ENCODE measurements around the gene YES1.

YES1 gene

GRCh38 chr18:811892-812375 is at the start of gene YES1:
Gene YES1, minus strand, starts transcription at chr18:812242. Its CDS starts 55,415 bp downstream, at chr18:756827.
- DNase-seq: no peak

DNA sequence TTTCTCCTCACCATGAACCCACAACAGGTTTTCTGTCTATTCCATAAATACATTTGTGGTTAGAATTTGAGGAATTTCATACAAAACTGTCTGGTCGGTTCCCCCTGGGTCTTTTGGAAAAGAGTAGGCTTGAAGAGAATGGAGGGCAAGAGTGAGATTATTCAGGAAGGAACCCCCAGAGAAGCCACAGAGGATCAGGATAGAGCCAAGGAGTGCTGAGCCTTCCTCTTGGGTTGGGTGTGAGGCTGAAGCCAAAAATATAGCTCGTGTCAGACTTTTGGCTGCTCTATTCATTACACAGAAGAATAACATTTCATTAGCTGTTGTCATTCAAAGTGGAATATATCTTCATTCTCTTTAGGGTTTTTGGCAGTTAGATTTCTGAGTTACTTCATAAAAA is 45.9 kb upstream of the YES1 start:
- no peak for DNase-seq

- no peak for DNase-seq
Measured at GRCh38 chr18:853471-853870, 41.4 kb upstream of the YES1 start.

- DNase-seq: no peak
Measured at GRCh38 chr18:850960-851359, 38.9 kb upstream of the YES1 start.

GRCh38 chr18:849021-849420 is 37.0 kb upstream of the YES1 start:
- no peak for DNase-seq

DNA sequence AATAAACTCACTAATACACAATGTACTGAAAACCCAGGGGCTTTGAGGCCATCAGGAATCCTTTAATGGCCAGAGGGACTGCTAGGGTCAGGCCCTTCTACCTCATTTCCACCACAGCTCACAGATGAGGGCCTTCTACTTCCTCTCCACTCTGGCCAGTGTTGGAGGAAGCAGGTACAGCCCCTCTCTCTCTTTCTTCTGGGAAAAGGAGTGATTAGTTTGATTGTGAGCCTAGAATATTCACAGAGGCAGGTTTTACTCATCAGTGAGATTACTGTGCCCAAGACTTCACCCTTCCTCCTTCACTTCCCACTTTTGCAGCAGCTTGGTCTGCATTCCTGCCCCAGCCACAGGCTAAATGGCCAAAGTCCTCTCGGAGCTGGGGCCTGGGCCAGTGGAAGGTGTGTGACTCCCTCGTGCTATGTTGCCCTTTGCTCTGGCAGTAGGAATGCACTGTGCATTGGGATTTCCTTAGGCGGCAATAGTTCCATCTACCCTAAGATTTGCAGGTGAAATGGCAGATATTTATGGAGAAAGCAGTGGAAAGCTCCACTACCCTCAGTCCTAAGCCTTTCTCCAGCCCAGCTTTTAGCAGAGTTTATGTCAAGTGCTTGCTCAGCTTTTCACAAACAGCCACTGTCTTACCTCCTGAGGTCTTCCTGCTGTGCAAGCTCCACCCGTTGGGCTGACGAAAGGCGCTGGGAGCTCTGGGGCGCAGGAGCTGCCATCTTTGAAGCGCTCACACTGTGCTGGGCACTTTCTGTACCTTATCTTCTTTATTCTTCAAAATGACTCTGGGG is 36.2 kb upstream of the YES1 start:
- DNase-seq: no peak

DNA sequence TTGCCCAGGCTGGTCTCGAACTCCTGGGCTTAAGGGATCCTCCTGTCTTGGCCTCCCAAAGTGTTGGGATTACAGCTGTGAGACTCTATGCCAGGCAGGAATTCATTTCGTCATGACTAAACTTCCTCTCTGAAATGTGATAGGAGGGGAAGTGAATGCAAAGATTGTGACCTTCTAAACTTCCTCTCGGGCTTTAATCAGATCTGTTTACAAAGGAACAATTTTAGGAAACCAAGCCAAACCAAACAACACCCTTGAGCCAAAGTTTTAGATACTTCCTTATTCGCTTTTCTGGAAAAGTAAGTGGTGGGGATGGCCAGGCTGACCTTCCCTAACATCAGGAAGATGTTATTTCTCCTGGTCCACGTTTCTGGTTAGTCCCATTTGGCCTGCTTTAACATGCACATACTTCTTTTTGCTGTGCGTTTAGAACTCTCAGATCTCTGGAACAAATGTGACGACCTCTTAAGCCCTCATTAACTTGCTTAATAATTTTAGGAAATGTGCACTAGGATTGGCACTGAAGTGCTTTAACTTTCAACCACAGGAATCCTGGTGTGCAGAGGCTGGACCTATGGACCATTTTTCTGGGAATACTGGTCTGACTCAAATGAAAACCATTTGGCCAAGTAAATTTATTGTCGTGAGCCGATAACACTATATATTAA is 33.2 kb upstream of the YES1 start:
- DNase-seq: no peak

- no peak for DNase-seq
Measured at GRCh38 chr18:841647-842370, 29.8 kb upstream of the YES1 start.

- no peak for DNase-seq
Measured at GRCh38 chr18:840516-840915, 28.5 kb upstream of the YES1 start.

GRCh38 chr18:840023-840408 is 28.0 kb upstream of the YES1 start:
- no peak for DNase-seq

GRCh38 chr18:839224-840022 is 27.4 kb upstream of the YES1 start:
- peak; percentile 32 for DNase-seq

- DNase-seq: no peak
Measured at GRCh38 chr18:837922-838321, 25.9 kb upstream of the YES1 start.

DNA sequence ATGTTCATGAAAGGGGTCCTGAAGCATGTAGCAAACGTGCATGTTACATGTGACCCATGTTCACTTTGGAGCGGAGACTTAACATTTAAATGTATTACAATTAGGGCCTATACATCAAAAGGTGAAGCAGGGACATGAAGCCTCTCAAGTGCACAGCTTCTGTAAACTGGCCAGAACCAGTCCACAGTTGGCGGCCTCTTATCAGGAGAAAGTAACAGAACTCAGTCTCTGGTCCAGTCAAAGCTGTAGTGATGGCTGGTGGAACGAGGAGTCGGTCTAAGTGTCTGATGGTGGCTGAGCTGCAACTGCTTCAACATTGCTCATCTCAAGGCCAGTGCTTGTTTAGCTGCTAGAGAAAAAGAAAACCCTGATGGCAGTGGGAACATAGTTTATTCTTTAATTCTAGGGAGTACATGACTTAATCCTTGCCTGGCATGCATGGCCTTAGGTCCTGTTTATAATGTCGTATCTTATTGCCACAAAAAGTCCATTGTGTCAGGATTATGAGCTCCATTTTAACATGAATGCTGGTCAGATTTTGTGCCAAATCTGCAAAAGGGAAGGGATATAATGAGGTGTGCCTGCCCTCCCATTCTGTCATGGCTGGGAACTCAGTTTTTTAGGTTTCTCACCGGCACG is 22.2 kb upstream of the YES1 start:
- DNase-seq: no peak

- no peak for DNase-seq
Measured at GRCh38 chr18:833197-833596, 21.2 kb upstream of the YES1 start.

DNA sequence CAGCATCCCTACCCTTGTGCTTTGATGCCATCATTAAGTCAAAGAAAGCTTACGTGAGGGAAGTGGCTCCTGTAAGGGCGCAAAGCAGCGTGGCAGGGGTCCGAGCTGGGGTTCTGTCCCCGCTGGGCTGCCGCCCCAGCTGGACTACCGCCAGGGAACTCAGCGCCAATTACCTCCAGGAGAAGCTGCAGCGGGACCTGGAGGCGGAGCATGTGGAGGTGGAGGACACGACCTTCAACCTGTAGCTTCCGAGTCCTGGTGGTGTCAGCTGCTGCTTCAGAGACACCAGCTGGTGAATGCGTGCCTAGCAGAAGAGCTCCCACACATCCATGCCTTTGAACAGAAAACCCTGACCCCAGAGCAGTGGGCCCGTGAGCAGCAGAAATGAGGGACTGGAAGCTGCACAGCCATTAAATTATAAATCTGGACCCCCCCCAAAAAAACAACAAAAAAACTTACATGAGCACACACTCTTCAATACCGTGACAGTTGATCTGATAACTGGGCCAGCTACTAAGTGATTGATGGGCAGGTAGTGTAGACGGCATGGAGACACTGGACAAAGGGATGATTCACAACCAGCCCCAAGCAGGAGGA is 20.1 kb upstream of the YES1 start:
- DNase-seq: peak; percentile 38

DNA sequence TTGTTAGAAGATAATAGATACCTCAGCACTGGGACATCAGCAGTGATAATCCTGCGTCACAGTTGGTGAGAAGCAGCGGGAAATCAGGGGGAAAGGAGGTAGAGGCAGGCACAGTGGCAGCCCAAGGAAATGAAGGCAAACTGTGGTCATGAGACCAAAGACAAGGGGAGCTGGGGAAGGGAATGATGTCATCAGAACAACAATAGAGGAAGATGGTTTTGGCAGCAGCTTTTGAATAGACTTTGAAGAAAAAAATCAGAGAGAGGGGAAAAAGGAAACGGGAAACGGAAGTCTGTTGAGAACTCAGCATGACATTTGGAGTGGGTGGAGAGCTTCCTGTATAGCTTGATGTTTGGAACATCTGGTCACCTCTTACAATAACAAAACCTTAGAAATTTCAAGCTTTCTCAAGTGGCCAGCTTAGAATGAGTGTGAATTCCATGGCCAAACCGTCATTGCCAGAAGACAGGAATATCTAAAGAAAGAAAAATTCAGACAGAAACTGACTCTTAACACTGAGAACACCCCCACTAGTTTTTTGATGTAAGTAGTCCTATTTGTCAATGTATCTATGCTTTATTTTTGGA is 18.4 kb upstream of the YES1 start:
- no peak for DNase-seq

DNA sequence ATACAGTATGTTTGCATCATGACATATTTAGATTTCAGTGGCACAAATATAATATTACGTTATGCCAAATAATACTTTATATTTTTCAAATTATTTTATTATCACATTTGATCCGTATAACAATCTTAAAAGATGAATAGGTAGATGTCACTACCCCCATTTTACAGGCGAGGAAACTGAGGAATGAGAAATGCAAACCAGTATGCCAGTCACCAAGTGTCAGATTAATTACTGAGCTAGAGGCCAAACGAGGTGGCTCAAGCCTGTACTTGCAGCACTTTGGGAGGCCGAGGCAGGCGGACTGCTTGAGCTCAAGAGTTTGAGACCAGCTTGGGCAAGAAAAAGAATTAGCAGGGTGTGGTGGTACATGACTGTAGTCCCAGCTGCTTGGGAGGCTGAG is 17.4 kb upstream of the YES1 start:
- DNase-seq: no peak

GRCh38 chr18:827093-827677 is 15.1 kb upstream of the YES1 start:
- no peak for DNase-seq

- no peak for DNase-seq
Measured at GRCh38 chr18:825891-826585, 14.0 kb upstream of the YES1 start.

GRCh38 chr18:824179-824578 is 12.1 kb upstream of the YES1 start:
- no peak for DNase-seq

Measured in NCI-H1105 treated with DMSO at 0.1 percent for 48 hours (cell line).